Neural cell (in vitro differentiated cells): ENCODE measurements around the gene FARP1.

Source experiments
- SMC3 ChIP-seq: fragments of 450-650 bp; conservative IDR thresholded peaks from 2 replicates; pipeline ENCODE4 v1.6.1; 2014; ENCODE audit warnings: antibody characterized with exemption, mild to moderate bottlenecking, moderate library complexity; ENCODE audit not compliant: poor library complexity
- TAF1 ChIP-seq: IDR thresholded peaks from 2 replicates; pipeline ENCODE4 v1.6.1; 2012; ENCODE audit warnings: low read depth
- TF ChIP-seq, protein P1 (sequence below): IDR thresholded peaks from 2 replicates; pipeline ENCODE4 v1.6.1; 2012; ENCODE audit warnings: borderline replicate concordance
- TF ChIP-seq, protein P2 (sequence below): fragments of 450-650 bp; IDR thresholded peaks from 2 replicates; pipeline ENCODE4 v1.5.1; 2014; ENCODE audit warnings: antibody characterized with exemption, mild to moderate bottlenecking, moderate library complexity; ENCODE audit not compliant: poor library complexity, severe bottlenecking

DNA sequence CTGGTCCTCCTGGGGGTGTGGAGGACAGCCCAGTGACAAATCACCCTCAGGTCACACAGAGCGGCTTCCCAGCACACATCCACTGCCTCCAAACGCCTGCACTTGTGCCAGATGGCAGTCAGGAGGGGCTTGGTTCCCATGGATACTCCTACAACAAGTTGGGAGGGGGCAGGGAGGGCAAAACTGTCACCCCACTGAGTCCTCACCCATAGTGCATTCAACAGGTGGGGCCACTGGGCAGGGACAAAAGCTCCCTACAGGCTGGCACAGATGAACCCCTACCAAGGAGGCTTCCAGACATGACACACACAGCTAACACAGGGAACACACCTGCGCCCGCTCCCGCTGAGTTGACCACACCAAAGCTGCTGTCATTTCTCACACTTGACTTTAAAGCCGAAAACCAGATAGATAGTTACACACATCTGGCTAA lies 313.5 kb downstream of the FARP1 start:
- TF ChIP-seq, protein P1, sequence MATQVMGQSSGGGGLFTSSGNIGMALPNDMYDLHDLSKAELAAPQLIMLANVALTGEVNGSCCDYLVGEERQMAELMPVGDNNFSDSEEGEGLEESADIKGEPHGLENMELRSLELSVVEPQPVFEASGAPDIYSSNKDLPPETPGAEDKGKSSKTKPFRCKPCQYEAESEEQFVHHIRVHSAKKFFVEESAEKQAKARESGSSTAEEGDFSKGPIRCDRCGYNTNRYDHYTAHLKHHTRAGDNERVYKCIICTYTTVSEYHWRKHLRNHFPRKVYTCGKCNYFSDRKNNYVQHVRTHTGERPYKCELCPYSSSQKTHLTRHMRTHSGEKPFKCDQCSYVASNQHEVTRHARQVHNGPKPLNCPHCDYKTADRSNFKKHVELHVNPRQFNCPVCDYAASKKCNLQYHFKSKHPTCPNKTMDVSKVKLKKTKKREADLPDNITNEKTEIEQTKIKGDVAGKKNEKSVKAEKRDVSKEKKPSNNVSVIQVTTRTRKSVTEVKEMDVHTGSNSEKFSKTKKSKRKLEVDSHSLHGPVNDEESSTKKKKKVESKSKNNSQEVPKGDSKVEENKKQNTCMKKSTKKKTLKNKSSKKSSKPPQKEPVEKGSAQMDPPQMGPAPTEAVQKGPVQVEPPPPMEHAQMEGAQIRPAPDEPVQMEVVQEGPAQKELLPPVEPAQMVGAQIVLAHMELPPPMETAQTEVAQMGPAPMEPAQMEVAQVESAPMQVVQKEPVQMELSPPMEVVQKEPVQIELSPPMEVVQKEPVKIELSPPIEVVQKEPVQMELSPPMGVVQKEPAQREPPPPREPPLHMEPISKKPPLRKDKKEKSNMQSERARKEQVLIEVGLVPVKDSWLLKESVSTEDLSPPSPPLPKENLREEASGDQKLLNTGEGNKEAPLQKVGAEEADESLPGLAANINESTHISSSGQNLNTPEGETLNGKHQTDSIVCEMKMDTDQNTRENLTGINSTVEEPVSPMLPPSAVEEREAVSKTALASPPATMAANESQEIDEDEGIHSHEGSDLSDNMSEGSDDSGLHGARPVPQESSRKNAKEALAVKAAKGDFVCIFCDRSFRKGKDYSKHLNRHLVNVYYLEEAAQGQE = no peak
- TF ChIP-seq TAF1 (no peak), SMC3 (no peak)
- TF ChIP-seq, protein P2, sequence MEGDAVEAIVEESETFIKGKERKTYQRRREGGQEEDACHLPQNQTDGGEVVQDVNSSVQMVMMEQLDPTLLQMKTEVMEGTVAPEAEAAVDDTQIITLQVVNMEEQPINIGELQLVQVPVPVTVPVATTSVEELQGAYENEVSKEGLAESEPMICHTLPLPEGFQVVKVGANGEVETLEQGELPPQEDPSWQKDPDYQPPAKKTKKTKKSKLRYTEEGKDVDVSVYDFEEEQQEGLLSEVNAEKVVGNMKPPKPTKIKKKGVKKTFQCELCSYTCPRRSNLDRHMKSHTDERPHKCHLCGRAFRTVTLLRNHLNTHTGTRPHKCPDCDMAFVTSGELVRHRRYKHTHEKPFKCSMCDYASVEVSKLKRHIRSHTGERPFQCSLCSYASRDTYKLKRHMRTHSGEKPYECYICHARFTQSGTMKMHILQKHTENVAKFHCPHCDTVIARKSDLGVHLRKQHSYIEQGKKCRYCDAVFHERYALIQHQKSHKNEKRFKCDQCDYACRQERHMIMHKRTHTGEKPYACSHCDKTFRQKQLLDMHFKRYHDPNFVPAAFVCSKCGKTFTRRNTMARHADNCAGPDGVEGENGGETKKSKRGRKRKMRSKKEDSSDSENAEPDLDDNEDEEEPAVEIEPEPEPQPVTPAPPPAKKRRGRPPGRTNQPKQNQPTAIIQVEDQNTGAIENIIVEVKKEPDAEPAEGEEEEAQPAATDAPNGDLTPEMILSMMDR = no peak
